ENCODE data around the gene SMOC1.

SMOC1 gene

DNA sequence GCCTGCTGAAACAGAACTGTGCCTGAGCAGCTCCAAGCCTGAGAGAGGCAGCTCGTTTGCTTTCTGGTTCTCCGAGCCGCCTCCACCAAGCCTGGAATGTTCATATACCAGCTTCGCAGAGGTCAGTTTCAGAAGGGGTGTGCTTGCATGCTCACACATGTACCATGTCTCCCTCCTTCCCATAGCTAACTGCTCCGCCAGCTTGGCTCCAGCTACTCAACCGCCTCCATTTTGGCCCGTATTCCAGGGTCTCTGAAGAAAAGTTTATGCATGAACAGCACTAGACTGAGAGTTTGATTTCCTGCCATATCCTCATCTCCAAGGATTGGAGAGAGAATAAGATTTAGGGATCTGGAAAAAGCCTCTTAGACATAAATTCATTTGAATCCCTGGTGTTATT lies 103.7 kb downstream of the SMOC1 start:
- no peak for DNase-seq (ENCODE audit: low read depth in 2 of 2)

DNA sequence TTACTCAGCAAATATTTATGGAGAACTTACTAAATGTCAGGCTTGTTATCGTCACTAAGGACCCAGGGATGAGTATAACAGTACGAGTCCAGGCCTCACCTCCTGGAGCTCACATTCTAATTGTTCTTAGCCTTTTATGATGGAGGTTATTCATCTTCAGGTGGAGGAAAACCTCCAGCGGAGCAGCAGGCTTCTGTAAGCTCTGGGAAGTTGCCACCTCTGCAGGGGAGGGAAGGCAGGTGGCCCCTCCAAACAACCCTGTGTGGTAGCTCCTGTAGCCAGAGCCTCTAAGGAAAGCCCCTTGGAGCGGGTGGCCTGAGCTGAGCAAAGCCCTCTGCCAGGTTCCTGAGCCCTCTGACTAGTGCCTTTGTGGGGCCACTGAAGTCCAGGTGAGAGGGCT lies 104.1 kb downstream of the SMOC1 start:
- DNase-seq (ENCODE audit: low read depth in 2 of 2) = no peak

DNA sequence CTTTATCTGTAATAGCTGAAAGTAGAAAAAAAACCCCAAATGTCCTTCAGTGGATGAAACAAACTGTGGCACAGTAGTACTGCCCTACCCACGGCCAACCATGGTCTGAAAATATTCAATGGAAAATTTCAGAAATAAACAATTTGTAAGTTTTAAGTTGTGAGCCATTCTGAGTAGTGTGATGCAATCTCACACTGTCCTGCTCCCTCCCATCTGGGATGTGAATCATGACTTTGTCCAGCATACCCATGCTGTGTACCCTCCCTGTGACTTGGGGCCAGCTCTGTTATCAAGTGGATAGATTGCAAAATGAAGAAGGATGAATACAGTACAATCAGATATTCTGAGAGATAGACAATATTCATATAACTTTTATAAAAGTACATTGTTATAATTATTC lies 106.2 kb downstream of the SMOC1 start:
- DNase-seq (ENCODE audit: low read depth in 2 of 2) = no peak

DNA sequence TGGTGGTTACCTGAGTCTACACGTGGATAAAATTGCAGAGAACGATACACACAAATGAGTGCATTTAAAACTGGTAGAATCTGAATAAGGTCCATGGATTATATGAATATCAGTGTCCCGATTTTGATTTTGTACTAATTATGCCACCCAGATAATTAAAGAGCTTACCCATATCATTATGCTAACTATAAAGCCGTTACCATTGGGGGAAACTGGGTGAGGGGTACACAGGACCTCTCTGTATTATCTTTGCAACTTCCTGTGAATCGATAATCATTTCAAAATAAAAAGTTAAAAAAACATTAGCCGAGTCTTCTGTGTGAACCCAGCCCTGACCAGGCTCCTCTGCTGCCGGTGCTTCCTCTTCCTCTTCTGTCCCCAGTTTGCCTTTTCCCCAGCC lies 107.1 kb downstream of the SMOC1 start:
- no peak for DNase-seq (ENCODE audit: low read depth in 2 of 2)

DNA sequence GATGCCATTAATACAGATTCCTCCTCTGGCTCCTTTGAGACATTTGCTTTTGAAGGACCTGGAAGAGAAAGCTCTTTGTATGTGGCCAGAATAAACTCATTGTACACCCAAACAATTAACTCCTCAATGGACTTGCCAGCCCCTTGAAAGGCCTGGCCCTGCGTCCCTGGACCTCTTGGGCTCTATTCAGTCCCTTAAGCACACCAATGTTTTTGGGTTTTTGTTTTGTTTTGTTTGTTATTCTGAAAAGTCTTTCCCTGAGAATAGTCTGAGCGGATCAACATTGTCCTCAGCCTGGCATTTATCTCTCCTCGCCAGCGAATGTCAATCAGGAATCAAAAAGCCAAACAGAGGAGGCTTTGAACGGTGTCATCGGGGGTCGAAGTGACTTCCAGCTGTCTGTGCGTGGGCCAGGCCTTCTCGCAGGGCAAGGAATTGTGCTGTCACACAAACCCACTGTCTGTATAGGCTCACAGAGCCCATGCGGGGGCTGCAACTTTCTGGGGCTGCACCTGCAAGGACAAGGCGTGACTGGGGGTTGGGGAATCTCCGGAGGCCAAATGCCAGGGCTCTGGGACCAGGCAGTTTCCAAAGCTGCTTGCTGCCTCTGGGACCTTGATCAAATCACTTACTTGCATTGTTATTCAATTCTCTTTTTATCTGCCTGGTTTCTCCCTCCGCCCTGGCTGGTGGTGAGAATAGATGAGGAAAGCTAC lies 108.3 kb downstream of the SMOC1 start:
- no peak for DNase-seq (ENCODE audit: low read depth in 2 of 2)

DNA sequence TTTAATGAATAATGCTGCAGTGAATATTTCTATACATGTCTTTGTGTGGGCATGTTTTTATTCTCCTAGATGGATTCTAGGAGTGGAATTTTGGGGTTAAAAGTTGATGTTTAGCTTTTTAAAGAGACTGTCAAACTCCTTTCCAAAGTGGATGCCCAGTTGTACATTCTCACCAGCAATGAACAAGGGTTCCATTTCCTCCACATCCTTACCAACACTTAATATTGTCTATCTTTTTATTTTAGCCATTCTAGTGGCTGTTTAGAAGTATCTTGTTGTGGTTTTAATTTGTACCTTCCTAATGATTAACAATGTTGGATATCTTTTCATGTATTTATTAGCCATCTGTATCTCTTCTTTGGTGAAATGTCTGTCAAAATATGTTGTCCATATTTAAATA lies 109.8 kb downstream of the SMOC1 start:
- no peak for DNase-seq (ENCODE audit: low read depth in 2 of 2)

DNA sequence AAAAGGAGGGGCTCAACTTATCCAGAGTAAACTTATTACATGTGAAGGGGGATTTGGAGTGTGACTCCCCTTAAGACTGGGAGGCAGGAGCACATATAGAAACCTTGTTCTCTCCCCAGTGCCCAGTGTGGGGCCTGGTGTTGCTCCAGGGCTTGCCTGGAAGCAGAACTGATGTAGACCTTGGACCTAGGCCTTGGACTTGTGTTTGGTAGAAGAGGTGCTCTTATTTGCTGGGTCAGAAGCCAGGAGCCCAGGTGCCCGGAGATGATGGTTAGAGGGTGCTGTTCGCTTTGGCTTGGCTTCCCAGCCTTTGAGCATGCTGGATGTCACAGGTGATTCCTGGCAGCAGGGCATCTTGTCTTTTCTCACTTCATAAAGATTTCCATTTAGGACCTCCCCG lies 110.4 kb downstream of the SMOC1 start:
- DNase-seq (ENCODE audit: low read depth in 2 of 2) = no peak

DNA sequence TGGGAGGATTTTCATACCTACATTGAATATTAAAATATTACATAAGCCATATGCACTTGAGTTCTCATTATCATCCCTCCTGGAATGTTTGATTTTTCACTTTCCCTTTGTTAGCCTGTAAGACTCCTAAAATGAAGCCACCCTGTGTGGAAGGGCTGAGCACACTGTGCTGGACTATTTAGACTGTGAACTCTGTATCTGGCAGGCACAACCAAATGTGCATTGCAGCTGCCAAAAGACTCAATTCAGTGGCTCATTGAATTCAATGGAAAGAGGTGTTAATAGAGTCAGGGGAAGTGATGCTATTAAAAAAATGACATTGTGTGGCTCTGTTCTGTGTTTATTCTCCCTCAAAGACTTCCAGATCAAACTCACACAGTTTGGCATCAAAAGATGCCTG lies 111.1 kb downstream of the SMOC1 start:
- DNase-seq (ENCODE audit: low read depth in 2 of 2) = no peak

DNA sequence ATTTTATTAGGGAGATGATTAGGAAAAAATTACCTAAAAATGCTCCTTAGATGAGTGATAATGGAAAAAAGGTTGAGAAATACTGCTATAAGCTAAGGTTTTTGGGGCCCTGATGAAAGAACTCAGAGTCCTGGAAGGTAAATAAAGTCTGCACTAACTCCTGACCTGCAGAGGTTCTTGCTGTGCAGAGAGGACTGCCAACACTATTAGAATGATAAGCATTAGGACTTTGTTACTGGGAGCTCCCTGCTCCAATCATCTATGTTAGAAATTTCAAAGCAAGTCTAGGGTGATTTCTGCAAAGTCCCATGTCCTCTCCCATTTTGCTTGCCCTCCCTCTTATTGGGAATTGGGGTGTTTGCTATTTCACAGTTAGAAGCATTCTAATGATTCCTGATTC lies 112.2 kb downstream of the SMOC1 start:
- no peak for DNase-seq (ENCODE audit: low read depth in 2 of 2)

DNA sequence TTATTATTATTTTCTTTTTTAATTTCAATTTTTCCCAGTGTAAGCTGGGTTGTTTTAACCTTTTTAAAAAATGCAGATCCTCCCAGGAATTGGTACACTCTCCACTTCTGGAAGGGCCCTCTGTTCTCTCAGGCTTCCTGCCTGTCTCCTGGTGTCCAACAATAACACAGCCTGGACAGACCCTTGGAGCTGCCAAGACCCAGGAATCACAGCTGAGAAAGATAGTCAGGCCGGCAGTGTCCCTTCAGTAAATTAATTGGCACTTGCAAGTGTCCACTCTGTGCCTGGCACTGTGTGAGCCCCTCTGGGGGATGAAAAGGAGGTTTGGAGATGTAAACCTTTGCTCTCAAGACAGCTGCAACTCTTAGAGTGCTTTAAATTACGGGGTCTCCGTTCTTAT lies 113.3 kb downstream of the SMOC1 start:
- DNase-seq (ENCODE audit: low read depth in 2 of 2) = no peak

DNA sequence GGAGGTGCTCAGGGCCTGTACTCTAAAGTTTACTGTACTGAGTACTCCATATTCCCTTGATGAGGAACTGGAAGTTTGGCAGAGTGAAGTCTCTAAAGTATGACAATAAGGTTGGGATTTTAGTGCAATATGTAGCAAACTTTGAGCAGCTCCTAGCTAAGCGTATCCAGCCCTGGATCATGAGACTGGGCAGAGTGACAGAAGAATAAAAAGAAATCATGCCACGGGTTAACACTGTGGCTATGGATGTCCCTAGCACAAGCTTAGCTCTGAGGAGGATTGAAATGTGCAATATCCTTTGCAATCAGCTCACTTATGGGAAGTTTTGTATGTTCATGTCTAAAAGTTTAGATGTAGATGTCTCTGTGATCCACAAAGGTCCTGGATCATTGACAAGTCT lies 114.1 kb downstream of the SMOC1 start:
- DNase-seq (ENCODE audit: low read depth in 2 of 2) = no peak

DNA sequence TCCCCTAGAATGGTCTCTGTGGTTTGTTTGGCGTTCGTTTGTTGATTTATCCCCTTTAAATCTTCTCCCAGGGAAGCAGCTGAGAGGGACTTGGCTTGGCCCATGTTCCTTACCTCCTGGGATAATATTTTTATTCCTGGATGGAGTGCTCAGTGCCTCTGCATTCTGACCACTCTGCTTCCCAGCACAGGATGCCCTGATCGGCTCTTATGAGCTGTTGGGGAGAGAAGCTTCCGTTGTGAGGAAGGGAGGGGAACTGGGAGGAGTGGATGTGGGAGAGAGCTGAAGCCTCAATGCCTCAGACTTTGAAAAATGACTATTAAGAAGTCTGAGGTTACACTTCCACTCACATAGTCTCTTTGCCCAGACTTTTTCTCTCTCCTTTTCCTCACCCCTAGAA lies 114.8 kb downstream of the SMOC1 start:
- no peak for DNase-seq (ENCODE audit: low read depth in 2 of 2)

DNA sequence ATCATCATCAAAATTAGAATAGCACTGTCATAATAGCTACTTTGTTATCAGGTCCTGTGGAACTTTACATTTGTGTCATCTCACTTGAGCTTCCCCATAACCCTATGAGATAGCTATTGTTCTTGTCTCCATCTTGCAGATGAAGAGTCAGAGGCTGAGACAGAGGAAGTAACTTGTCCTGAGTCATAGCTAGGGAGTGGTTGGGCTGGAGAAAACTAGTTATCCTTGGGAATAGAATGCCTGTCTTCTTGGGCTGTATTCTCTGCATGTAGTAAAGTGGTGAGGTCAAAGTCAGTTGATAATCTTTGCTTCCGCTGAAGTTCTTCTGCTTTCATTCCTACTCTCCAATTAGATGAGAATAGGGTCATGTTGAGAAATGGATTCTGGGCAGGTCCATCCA lies 117.0 kb downstream of the SMOC1 start:
- no peak for DNase-seq (ENCODE audit: low read depth in 2 of 2)

DNA sequence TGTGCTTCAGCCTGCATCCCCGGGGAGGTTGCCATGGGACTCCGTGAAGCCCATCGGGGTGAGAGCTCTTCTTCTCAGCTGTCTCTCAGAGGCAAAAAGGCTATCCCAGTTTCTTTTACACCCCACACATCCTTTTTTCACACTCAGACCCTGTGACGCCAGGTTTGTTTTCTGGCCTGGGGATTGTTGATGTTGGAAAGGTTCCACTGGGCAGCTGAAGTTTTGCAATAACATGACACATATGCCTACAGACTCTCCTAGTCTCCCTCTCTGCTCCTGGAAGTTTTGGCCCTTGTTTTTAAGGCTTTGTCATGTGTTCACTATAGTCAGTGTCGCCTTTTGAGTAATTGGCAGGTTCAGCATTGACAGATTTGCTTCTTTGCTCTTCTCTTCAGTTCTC lies 118.6 kb downstream of the SMOC1 start:
- no peak for DNase-seq (ENCODE audit: low read depth in 2 of 2)

DNA sequence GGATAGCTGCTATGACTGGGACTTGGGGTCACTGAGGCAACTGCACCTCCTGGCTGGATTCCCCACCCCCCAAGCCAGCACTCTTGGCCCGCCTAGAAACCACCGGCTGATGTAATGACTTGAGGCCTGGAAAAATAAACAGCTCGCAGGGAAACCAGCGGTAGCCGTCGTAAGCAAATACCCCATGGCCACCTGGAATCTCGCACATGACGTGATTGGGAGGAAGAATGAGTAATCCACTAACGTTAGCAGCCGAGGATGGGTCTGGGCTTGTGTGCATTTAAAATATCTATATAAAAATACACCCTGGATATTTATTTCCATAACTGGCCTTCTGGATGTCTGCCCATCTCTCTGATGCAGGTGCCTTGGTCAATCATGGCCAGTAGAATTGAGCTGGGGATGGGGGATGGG lies 120.1 kb downstream of the SMOC1 start:
- DNase-seq (ENCODE audit: low read depth in 2 of 2) = no peak

DNA sequence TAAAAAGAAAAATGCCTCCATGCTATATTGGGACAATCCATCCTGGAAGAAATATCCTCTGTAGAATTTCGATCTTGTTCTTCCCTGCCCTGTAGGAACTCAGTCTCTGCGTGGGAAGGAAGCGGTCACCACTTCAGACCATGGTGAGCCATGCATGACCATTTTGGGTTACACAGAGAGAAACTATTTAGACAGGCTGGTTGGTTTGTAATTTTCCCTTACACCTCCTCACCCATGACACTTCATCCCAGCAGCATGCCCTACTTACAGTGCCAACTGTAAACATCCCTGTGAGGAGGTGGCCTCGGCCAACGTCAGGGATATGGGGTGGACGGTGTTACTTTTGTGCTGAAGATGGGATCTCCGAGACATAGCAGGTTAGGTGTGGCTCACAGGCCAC lies 121.4 kb downstream of the SMOC1 start:
- DNase-seq (ENCODE audit: low read depth in 2 of 2) = no peak

DNA sequence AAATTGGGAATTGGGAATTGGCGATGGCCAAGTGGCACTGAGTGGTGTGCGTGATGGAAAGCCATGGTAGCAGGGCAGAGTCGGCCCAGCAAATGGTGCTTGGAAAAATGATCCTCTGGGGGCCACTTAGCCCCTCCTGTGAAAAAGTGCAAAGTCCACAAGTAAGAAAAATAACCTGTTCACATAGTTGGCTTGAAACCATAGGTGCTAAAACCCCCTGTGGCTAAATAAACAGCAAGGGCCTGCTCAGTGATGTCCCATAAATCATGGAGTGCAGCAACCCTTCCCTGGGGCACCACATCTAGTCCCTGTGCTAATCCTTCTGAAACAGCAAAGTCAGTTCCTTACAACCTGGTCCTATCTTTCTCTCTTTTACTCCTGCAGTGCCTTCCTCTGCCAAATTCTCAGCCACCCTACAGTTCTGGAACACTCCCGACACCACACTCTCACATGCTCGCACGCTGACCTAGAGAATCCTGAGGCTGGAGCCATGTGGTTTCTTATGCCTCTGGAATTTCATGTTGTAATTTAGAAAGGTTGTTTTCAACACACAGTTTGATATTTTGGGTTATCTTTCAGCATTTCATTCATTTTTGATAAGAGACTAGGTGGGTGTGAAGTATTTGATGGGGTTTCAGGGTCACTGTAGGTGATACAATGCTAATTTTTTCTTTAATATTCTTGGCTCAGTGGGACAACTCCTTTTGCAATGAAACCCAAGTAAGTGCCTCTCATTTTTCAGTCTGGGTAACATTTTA lies 123.6 kb downstream of the SMOC1 start:
- no peak for DNase-seq (ENCODE audit: low read depth in 2 of 2)

DNA sequence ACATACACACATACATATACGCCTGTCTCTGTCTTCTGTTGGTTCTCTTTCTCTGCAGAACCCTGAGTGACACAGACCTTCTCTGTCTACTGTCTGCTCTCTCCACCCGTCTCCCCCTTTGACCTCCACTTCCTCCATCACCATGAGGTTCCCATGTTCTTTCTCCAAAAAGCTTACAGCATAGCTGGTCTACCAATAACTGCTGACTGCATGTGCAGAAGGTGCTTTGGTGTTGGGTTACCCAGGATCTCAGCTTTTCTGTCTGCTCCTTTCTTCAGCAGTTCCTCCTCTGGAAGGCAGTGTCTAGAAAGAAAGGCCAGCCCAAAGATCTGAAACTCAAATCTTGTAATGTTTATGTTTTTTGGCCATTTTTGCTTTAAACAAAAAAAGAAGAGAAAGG lies 125.6 kb downstream of the SMOC1 start:
- DNase-seq (ENCODE audit: low read depth in 2 of 2) = no peak

DNA sequence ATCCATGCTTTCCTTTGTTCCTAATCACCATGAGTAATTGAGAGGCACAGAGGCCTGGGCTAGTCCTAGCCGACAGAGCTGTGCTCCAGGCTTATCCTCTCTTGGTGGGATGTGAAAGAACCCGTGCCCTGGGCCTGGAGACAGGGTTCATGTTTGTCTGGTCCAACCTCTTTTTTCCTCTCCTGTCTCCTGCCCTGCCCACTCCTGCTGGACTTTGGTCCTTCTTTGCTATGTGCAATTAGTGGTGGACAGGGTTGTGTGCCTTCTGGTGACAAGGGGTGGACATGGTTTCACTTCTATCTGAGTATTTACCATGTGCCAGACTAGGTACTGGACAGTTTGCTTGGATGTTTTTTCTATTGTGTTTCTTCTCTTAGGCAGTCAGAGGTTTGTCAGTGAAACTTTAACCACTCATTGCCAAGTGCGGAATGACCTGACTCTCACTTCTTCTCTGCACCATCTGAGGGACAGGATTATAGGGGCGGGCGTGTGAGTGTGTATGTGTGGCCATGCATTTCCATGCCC lies 126.1 kb downstream of the SMOC1 start:
- DNase-seq (ENCODE audit: low read depth in 2 of 2) = no peak

DNA sequence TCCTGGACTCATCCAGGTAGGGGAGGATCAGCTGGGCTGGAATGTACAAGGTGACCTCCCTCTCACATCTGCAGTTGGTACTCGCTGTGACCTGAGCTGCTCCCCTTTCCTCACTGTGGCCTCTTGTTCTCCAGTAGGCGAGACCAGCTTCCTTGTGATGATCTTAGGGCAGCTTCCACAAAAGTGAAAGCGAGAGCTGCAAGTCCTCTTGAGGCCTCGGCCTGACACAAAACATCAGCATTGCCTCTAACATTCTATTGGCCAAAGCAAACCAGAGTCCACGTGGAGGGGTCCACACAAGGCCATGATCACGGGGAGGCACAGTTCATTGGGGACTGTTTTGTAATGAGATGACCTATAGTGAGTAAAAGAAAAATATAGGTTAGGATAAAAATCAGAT lies 127.5 kb downstream of the SMOC1 start:
- DNase-seq (ENCODE audit: low read depth in 2 of 2) = no peak

DNA sequence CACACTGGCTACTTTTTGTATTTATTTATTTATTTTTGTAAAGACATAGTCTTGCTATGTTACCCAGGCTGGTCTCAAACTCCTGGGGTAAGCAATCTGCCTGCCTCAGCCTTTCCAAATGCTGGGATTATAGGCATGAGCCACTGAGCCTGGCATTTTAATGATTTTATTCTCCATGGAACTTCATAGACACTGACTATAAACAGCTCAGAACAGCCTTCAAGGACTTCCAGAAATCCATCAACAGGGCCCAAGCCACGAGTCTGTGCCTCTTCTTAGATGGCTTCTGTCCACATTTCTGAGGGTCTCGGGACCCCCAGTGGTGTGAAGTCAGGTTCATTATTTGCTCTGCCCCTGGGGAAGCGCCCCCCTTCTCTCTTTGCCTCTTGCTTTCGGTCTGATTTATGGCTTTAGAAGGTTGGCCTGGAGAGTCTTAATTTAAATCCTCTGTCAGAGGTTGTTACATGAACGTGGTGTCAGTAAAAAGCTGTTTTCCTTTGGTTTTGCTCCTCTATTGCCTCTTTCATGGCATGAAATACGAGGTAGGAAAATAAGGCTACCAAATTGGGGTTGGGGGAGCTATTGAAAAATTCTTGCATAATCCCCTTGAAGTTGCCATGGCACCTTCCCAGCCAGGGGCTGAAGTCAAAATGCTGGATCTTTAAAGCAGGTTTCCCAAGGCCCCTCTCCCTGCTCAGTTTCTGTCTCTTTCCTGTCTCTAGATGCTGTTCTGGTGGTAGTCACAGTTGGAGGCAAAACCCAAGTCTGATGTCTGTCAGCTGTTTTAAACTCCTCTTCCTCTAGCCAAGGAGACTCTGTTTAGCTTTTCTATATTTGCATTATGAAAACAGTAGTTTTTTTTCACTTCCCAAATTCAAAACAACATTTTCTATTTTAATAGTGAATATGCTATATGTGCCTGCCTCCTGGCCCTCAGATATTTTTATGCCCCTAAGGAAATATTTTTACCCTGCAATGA lies 129.4 kb downstream of the SMOC1 start:
- DNase-seq (ENCODE audit: low read depth in 2 of 2) = no peak

DNA sequence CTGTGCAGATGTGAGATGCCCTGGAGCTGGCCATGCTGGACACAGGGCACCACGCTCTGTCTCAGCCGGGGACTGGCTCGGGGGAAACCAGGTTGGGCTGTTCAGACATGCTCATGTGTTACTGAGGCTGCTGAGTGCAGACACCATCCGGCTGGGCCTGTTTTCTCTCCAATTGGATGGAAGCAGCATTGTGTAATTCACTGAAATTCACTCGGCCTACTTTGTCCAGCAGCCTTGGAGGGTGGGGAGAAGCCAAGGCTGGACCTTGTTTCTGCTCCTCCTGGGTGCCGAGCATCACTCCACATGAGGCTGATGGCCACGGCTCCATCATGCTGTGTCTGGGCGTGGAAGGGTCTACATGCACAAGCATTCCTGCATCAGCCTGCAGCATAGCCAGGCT lies 130.7 kb downstream of the SMOC1 start:
- no peak for DNase-seq (ENCODE audit: low read depth in 2 of 2)

Data from activated CD8-positive, alpha-beta memory T cell treated with anti-CD3 and anti-CD28 coated beads for 4 hours (primary cell).